H1 (cell line): ENCODE measurements around the gene AMN. TPM values are rescaled to one million over a fixed set of nuclear protein-coding genes. Genes with fewer than 3 reads are reported as not detected.

ENCODE experiments used
- BCL11A ChIP-seq, 2 experiments: IDR thresholded peaks; one replicate each; pipeline ENCODE4 v1.6.1; 2011; ENCODE audit warnings: low read depth in 2 of 2, low read length in 2 of 2, mild to moderate bottlenecking in 2 of 2
- CHD7 ChIP-seq: fragments of 300-600 bp; sonication (generic); IDR thresholded peaks from 2 replicates; pipeline ENCODE4 v1.7.1; 2012; ENCODE audit warnings: low read length, moderate library complexity, mild to moderate bottlenecking, inconsistent platforms; ENCODE audit not compliant: insufficient replicate concordance
- CREB1 ChIP-seq: IDR thresholded peaks from 2 replicates; pipeline ENCODE4 v1.6.1; 2012; ENCODE audit warnings: inconsistent platforms
- EZH2 ChIP-seq: fragments of 200-600 bp; sonication (generic); IDR thresholded peaks from 2 replicates; pipeline ENCODE4 v1.7.1; 2012; ENCODE audit warnings: low read depth, mild to moderate bottlenecking, moderate library complexity, low read length, inconsistent platforms; ENCODE audit not compliant: severe bottlenecking
- GABPA ChIP-seq: IDR thresholded peaks from 2 replicates; pipeline ENCODE4 v1.6.1; 2011; ENCODE audit warnings: mild to moderate bottlenecking, low read length, moderate library complexity, borderline replicate concordance; ENCODE audit not compliant: insufficient read depth
- JUND ChIP-seq: IDR thresholded peaks from 2 replicates; pipeline ENCODE4 v1.6.1; 2011; ENCODE audit warnings: mild to moderate bottlenecking, improper control_type of control experiment, low read length
- PHF8 ChIP-seq: fragments of 200-600 bp; sonication (generic); conservative IDR thresholded peaks from 2 replicates; pipeline ENCODE4 v1.7.1; 2012; ENCODE audit warnings: low read depth, mild to moderate bottlenecking, inconsistent platforms, low read length, moderate library complexity
- RAD21 ChIP-seq, 2 experiments: IDR thresholded peaks in 1 of 2; conservative IDR thresholded peaks in 1 of 2; 2 replicates each; pipeline ENCODE4 v1.6.1; 2011; ENCODE audit warnings: low read depth in 2 of 2, low read length in 2 of 2, improper control_type of control experiment in 1 of 2, inconsistent platforms in 1 of 2, mild to moderate bottlenecking in 1 of 2, moderate library complexity in 1 of 2
- RBBP5 ChIP-seq: IDR thresholded peaks from 2 replicates; pipeline ENCODE4 v1.7.1; 2012; ENCODE audit warnings: low read depth, mild to moderate bottlenecking, inconsistent platforms, low read length, moderate library complexity, borderline replicate concordance
- SIX5 ChIP-seq: IDR thresholded peaks from 2 replicates; pipeline ENCODE4 v1.6.1; 2011; ENCODE audit warnings: mild to moderate bottlenecking, low read depth, low read length
- SP4 ChIP-seq: IDR thresholded peaks from 2 replicates; pipeline ENCODE4 v1.6.1; 2012; ENCODE audit warnings: low read length, inconsistent platforms
- polyA plus RNA-seq, 7 experiments: library from polyadenylated mRNA; depleted of rRNA in 3 of 7; stranded (reverse) in 5 of 7; unstranded in 2 of 7; fragments of >200 nt in 5 of 7; fragments of 200-250 nt in 2 of 7; gene quantifications; 1 replicate in 5 of 7; 2 replicates in 1 of 7; 4 replicates in 1 of 7; pipeline versions ENCODE4 v1.2.1 to v1.2.3, GENCODE V29; 2011 to 2013; ENCODE audit warnings: missing spikeins in 2 of 7, mixed read lengths in 2 of 7
- total RNA-seq: library from RNA; stranded (reverse); fragmentation: NEBNext Ultra II Directional; extraction: Animal tissue kit (Norgen Biotek cat#: 25700); gene quantifications from 2 replicates; pipeline ENCODE4 v1.2.1, GENCODE V29; 2021

AMN gene
- total and polyA plus RNA-seq, 2 of the 8 experiments (the other 6 are each of a cell fraction or from before 2014, with no cell fraction given) = 0.77 to 1.5 TPM

GRCh38 chr14:102907303-102907844 is 15.1 kb upstream of the AMN start (continued):
- TF ChIP-seq CHD7 (no peak), SP4 (no peak), RAD21 (IDR thresholded peaks at IDR 0.05 in 1 of 2, conservative IDR thresholded peaks at IDR 0.05 in 1 of 2; ENCODE audit: low read depth in 2 of 2, low read length in 2 of 2) (no peak), JUND (no peak), RBBP5 (no peak), BCL11A (IDR thresholded peaks at IDR 0.05; ENCODE audit: low read depth in 2 of 2, low read length in 2 of 2) (no peak), SIX5 (no peak), GABPA (no peak), CREB1 (no peak), EZH2 (no peak), PHF8 (no peak)
